Measurements from ENCODE around the gene ORMDL3.
A peak's percentile ranks its signal among the peaks of the same experiment; 100 is the strongest.
"Not testable (repeated sequence)": the region's sequence is repeated elsewhere in the genome, so short reads cannot be mapped to it uniquely, and the experiment has no call there.

Gene ORMDL3

GRCh38 chr17:39923836-39924690 is 3.3 kb downstream of the ORMDL3 start:
- no peak for DNase-seq

- DNase-seq, result no peak
Measured at GRCh38 chr17:39923230-39923629, 4.2 kb downstream of the ORMDL3 start.

- DNase-seq, result no peak
Measured at GRCh38 chr17:39922006-39922405, 5.4 kb downstream of the ORMDL3 start.

- peak; percentile 32 for DNase-seq
Measured at GRCh38 chr17:39921323-39921722, 6.1 kb downstream of the ORMDL3 start.

GRCh38 chr17:39920218-39921210 is 6.9 kb downstream of the ORMDL3 start:
- DNase-seq, result peak; percentile 62

- no peak for DNase-seq
Measured at GRCh38 chr17:39919087-39919683, 8.2 kb downstream of the ORMDL3 start.

GRCh38 chr17:39916918-39917317 is 10.5 kb downstream of the ORMDL3 start:
- DNase-seq, result no peak

DNA sequence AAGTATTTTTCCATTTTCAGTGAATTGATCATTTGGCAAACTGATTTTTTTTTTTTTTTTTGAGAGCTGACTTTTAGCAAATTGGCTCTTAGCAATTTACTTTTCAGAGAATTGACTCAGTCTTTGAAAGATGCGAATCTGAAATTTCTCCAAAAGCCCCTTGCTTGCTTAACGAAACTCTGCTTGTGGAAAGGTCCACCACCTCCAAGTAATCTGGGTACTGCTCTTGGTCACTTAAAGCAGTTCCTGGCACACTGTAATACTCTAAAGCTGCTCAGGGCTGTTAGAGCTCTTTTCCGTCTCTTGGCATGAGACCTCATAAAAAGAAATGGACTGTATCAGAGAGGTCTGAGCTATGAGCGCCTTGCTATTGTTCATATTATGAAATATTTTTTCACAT is 11.8 kb downstream of the ORMDL3 start:
- peak; percentile 15 for DNase-seq

DNA sequence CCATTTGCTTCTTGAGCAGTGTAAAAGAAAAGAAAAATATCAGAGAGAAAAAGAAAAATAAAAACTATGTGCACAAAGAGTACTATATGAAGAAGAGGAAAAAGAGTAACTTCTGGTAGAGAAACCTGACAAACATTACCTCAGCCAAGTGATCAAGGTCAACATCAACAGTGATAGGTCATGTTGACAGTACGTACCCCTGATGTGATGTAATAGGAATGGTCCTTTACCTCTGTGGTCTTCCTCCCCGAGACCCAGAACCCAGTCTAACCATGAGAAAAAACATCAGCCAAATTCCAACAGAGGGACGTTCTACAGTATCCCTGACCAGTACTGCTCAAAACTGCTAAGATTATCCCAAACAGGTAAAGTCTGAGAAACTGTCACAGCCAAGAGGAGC is 13.4 kb downstream of the ORMDL3 start:
- DNase-seq, result no peak

GRCh38 chr17:39908789-39909352 is 18.5 kb downstream of the ORMDL3 start:
- no peak for DNase-seq

DNA sequence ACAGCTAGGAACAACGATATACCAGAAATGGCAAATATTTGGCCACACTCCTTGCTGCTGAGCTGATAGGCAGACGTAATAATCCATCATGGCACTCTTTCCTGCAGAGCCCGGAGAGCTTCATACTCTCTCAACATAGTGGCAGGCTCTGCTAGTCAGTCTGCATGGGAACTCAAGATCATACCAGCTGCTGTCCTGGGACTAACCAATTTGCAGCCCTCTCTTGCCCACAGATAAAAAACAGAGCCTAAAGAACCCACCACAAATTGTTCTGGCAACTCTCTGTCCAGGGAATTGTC is 22.5 kb downstream of the ORMDL3 start:
- no peak for DNase-seq

DNA sequence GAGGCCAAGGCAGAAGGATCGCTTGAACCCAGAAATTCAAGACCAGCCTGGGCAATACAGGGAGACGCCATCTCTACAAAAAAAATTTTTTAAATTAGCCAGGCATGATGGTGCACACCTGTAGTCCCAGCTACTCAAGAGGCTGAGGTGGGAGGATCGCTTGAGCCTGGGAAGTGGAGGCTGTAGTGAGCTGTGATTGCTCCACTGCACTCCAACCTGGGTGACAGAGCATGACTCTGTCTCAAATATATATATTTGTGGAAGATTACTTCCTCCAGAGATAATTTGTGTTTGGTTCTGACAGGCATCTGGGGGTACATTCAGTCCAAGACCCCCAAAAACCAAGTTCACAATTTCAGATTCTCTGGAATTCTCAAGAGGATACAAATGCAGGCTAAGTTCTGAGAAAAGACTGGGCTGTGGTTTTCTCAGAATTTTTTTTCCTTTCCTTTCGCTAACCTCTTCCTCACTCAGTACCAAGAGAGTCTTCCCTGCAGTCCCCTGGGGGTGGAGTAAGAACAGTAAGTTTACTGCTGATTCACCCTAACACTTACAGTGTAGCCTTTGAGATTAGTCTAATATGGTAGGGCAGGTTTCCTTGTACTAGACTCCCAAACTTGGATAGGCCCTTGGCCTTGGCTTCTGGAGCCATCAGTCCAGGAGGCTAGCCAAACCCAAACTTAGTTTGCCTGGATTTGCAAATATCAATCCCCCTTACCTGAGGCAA is 24.1 kb downstream of the ORMDL3 start:
- peak; percentile 63 for DNase-seq

DNA sequence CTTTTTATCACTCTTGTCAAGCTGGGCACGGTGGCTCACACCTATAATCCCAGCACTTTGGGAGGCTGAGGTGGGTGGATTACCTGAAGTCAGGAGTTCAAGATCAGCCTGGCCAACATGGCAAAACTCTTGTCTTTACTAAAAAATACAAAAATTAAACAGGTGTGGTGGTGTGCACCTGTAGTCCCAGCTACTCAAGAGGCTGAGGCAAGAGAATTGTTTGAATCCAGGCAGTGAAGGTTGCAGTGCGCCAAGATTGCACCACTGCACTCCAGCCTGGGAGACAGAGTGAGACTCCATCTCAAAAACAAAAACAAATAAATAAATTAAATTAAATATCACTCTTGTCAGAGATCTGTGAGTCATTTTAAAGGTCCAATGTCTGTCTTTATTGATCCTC is 25.4 kb downstream of the ORMDL3 start:
- not testable (repeated sequence) for DNase-seq

DNA sequence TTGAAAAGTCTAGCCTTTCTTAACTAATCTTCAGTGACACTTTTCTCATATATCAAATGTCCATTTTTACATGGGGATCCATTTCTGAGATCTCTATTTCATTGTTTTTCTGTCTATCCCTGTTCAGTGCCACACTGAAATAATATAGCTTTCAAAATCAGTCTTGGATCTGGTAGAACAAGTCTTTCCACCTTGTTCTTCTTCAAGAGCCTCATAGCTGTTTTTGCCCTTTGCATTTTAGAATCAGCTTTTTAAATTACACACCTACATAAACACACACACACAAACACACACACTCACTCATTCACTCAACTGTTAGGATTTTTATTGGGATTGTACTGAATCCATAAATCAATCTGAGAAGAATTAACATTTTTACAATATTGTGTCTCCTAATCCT is 28.2 kb downstream of the ORMDL3 start:
- no peak for DNase-seq

DNA sequence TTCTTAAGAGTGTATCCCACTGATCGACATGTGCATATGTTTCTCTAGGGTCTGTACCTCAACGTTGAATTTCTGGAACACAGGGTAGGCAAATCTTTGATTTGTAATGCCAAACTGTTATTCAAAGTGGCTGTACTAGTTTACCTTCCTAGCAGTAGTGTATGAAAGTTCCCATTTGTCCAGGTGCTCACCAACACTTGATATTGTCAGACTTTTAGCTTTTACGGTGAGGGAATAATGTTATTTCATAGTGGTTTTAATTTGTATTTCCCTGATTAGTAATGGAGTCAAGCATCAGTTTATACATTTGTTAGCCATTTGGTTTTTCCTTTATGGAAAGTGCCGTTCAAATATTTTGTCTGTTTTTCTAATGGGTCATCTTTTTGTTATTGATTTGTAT is 29.3 kb downstream of the ORMDL3 start:
- no peak for DNase-seq

GRCh38 chr17:39894681-39895376 is 32.6 kb downstream of the ORMDL3 start:
- peak; percentile 29 for DNase-seq

DNA sequence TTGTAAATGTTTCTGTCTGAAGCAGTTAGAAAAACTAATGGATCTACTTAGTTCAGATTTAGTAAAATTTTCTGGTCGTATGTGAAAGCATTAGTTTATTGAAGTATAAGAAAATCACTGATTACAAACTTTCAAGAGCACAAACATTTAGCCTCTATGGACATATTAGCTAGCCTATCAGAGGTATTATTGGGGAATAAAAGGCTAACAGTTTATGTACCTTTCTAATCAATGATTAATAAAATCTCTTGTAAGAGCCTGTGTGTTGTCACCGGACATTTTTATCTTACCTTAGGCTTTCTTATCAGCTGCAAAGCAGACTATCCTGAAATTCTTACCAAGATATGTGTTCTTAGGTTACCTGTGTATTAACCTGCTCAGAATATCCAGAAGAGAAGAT is 38.2 kb downstream of the ORMDL3 start:
- no peak for DNase-seq

GRCh38 chr17:39887078-39887477 is 40.3 kb downstream of the ORMDL3 start:
- DNase-seq, result no peak

DNA sequence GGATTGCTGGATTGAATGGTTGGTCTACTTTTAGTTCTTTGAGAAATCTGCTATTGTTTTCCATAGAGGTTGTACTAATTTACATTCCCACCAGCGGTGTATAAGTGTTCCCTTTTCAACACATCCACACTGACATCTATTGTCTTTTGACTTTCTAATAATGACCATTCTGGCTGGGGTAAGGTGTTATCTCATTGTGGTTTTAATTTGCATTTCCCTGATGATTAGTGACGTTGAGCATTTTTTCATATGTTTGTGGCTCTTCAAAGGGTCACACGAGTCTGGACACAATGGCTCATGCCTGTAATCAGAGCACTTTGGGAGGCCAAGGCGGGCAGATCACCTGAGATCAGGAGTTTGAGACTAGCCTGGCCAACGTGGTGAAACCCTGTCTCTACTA is 41.3 kb downstream of the ORMDL3 start:
- not testable (repeated sequence) for DNase-seq

- no peak for DNase-seq
Measured at GRCh38 chr17:39872751-39873150, 54.6 kb downstream of the ORMDL3 start.

- no peak for DNase-seq
Measured at GRCh38 chr17:39871801-39872200, 55.6 kb downstream of the ORMDL3 start.

Measured in activated CD4-positive, alpha-beta T cell treated with anti-CD3 and anti-CD28 coated beads, Interleukin-2, Interleukin-6, amounts not matched to agents 100 ng/mL and 50 ng/mL, durations not matched to agents 16 hours and 8 hours (primary cell).